HG03066 (cell line): Measurements from ENCODE around the gene DDAH2.

Experiments used
- ATAC-seq: cut with Tn5 transposase; IDR thresholded peaks from one replicate; pipeline ENCODE4 v1.9.1; 2021; ENCODE audit warnings: low read depth; ENCODE audit not compliant: unreplicated experiment

The DDAH2 gene

GRCh38 chr6:31733734-31734133, 4.6 kb upstream of the DDAH2 start:
- no peak for ATAC-seq

- no peak for ATAC-seq
Measured at GRCh38 chr6:31732029-31732428, 2.9 kb upstream of the DDAH2 start.

- no peak for ATAC-seq
Measured at GRCh38 chr6:31730631-31731086, 1.6 kb upstream of the DDAH2 start.

- ATAC-seq, result no peak
Measured at GRCh38 chr6:31729979-31730630, 1.0 kb upstream of the DDAH2 start.

GRCh38 chr6:31729515-31729978, 448 bp upstream of the DDAH2 start:
- ATAC-seq, result no peak

DNA sequence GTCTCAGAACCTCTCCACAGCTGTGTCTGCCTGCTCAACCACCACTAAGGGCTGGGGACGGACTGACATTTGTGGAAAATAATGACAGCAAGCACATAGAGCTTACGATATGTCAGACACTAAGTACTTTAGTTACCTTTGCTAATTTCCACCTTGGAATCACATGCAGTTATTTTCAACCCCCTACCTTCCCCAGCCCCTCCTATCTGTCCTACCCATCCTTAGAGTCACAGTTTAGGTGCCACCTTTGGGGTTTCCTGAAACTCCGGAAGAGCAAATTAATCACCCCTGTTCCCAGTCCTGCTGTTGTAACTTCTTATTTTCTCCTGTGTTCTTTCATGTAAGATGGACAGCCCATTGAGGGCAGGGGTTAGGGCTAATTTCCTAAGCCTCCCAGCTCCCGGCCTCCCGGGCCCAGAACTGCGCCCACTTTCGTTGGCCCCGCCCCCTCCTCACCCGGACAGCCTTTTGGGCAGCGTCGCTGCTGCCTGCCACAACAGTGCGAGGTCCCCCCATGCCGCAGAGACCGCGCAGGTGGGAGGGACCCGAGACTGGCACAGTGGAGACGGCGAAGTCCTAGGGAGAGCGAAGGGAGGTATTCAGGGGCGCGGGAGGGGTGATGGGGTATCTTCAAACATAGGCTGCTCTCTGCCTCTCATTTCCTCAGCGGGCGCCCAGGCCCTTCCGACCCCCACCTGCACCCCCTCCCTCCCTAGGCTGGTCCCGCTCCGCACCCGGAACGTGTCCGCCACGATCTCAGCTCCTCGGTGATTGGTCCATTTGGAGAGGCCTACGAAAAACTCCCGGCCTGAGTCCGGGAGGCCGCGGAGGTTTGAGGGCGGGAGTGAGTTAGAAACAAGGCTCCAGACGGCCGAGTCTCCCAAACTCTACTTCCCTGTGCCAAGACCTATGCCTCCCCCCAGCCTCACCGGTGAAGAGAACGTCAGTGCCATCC, 1.1 kb downstream of the DDAH2 start:
- ATAC-seq, result no peak

DNA sequence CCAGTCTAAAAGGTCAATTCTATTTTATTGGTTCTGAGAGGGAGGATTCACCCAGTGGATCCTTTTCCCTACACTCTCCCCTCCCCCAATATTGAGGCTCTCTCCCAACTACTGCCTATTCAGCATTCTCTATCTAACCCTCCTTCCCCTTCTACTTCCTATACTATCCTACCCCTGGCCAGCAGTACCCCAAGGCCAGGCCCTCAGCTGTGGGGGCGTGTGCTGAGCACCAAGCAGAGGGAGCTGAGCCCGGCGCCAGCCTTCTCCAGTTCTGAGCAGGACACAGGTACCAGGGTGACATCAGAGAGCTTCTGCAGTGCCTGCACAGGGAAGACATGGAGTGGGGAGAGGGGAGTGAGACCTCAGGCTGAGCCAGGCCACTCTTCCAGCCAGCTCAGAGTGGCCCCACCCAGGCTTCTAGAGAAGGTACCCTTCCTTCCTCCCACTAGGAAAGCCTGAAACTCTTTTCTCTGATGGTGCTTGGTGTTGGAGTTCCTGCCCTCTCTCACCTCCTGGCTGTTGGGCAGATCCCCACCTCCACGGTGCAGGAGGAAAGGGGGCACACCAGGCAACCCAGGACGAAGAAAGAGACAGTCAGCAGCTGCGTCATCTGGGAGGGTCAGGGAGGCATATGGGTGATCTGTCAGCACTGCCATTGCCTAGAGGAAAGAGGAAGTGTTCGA, 1.9 kb downstream of the DDAH2 start:
- ATAC-seq, result peak; percentile 45

DNA sequence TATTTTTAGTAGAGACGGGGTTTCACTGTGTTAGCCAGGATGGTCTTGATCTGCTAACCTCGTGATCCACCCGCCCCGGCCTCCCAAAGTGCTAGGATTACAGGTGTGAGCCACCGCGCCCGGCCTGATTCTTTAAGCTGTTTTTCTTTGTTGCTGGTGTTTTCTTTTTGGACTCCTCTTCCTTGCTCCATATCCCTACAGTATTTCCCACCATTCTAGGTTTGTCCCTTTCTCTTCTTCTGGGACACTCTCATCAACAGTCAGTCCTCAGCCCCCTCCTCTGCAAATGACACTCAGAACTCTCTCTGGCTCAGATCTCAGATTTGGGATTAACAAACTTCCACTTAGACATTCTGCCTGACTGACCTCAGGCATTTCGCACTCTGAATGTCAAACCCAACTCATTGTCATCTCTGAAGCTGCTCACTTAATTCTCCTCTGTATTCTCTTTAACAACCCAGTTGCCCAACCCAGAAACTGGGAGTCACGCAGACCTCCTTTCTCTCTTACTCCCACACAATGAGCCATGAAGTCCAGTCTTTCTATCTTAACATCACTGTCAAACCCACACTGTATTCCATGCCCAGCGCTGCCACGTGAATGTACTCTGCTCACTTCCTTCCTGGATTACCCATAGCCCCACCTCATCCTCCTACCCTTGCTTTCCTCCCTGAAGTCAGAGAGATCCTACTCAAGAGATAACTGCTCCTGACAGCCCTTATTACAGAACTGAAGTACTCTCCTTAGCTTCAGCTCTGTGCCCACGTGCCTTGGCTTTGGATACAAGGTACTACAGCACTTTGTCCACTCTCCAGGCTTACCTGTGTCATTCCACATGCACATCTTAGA, 3.4 kb downstream of the DDAH2 start:
- ATAC-seq, result no peak

DNA sequence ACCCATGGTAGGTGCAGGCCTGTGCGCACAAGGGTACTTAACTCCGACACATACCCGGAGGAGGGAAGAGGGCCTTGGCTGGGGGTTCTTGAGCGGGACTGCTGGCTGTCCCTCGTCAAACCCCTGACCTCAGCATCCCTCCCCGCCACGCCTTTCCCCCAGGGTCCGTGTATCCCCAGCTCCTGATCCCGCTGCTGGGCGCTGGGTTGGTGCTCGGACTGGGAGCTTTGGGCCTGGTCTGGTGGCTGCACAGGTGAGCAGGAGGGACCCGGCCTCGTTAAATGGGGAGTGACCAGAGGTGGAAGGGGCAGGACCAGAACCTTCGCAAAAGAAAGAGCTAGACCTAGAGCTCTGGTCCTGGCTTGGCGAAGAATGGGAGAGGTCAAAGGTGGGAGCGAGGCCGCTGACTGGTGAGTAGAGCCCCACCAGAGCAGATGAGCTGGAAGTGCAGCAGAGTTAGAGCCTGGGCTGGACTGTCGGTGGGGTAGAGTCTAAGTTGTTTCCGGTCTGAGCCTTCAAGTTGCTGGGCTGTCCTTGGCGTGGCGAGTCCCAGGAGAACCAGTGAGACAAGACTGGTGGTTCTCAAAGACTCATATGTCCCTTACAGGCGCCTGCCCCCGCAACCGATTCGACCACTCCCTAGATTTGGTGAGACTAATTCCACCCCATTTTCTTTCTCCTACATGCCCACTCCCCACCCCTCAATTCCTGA, 5.0 kb downstream of the DDAH2 start:
- no peak for ATAC-seq

DNA sequence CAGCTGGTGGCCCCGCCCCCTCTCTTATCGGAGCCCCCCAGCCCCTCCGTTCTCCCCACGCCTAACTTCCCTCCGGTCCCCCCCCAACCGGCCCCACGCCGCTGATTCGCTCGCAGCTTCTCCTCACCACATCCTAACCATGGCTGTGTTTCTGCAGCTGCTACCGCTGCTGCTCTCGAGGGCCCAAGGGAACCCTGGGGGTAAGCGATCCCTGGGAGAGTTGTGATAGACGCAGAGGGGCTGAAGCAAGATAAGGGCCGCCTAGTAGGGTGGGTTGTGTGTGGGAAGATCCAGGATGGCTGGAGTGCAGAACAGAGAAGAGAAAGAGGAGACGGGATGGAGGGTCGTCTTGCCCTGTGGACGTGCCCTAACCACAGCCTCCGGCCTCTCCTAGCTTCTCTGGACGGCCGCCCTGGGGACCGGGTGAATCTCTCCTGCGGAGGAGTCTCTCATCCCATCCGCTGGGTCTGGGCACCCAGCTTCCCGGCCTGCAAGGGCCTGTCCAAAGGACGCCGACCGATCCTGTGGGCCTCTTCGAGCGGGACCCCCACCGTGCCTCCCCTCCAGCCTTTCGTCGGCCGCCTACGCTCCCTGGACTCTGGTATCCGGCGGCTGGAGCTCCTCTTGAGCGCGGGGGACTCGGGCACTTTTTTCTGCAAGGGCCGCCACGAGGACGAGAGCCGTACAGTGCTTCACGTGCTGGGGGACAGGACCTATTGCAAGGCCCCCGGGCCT, 5.7 kb downstream of the DDAH2 start, which contains the start of gene MPIG6B:
MPIG6B (plus strand) TSS at position 129 of the 735 bp plus-strand sequence; CDS start at position 140, 11 bp downstream.
- no peak for ATAC-seq

- ATAC-seq, result no peak
Measured at GRCh38 chr6:31722173-31722572, 6.9 kb downstream of the DDAH2 start.

GRCh38 chr6:31721351-31722020, 7.6 kb downstream of the DDAH2 start, which contains the start of gene LY6G6C:
LY6G6C (minus strand) TSS chr6:31721746; CDS start chr6:31721679, 67 bp downstream.
- ATAC-seq, result no peak

DNA sequence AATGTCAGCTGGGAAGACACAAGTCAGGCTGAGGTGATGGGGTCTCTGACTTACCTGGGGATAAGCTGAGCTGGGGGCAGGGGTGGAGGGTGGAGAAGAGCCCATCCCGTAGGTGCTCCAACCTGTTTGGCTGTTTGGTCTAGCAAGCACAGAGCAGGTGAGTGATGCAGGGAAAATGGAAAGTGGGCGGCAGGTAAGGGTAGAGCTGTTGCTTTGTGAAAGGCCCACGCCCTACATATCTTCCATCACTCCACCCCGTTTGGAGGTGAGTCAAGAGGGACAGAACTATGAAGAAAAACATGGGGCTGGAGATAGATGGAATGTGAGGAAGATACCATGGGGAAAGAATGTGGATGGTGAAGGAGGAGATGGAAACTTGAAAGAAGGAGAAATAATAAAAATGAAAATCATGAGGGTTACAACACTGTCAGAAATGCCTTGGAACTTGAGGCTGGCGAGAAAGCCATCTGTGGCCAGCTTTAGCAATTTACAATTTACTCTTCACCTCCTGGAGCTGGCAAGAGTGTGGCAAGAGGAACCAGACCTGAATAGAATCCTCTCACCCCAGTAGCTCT, 8.8 kb downstream of the DDAH2 start:
- no peak for ATAC-seq

GRCh38 chr6:31719001-31719400, 10.1 kb downstream of the DDAH2 start:
- ATAC-seq, result no peak

GRCh38 chr6:31718265-31718664, 10.8 kb downstream of the DDAH2 start:
- ATAC-seq, result no peak

- no peak for ATAC-seq
Measured at GRCh38 chr6:31717499-31718222, 11.4 kb downstream of the DDAH2 start.
